IMR-90 (cell line): Measurements from ENCODE around the gene CD300LB. TPM values are rescaled to one million over a fixed set of nuclear protein-coding genes. Genes with fewer than 3 reads are reported as not detected.

Experiments
- ATAC-seq: fragments of 200-7000 bp; cut with Tn5 transposase; 2 replicates; pipeline ENCODE4 v1.9.1; 2020; ENCODE audit warnings: low read depth, mild to moderate bottlenecking, moderate library complexity
- BruUV-seq: library from RNA; stranded (reverse); fragments of 400-500 nt; replicated peaks from 2 replicates; lab custom pipeline; 2021; lab: Mats Ljungman, UMichigan
- CTCF ChIA-PET: fragments of 300-600 bp; formaldehyde crosslinking; extraction: SDS; loops from one replicate; lab custom pipeline; 2021; ENCODE audit warnings: antibody characterized with exemption; lab: Yijun Ruan, JAX
- POLR2A ChIA-PET: fragments of 300-600 bp; sonication (Branson Sonifier 250); formaldehyde crosslinking; loops from one replicate; lab custom pipeline; 2022; ENCODE audit warnings: antibody characterized with exemption; ENCODE audit not compliant: unreplicated experiment; lab: Charles Lee
- DNase-seq: peaks from one replicate; pipeline ENCODE4 v3.0.0; 2013
- H2AFZ ChIP-seq: replicated peaks from 2 replicates; pipeline ENCODE3; 2013; ENCODE audit warnings: low read length, mild to moderate bottlenecking; ENCODE audit not compliant: poor library complexity
- H2AK5ac ChIP-seq: 2 replicates; pipeline ENCODE4 v1.6.1; 2013; ENCODE audit warnings: low read depth, low read length, inconsistent platforms
- H2AK9ac ChIP-seq: replicated peaks from 2 replicates; pipeline ENCODE3; 2013; ENCODE audit warnings: mild to moderate bottlenecking, low read depth, low read length, moderate library complexity; ENCODE audit not compliant: poor library complexity
- H2BK120ac ChIP-seq: 2 replicates; pipeline ENCODE4 v1.6.1; 2013; ENCODE audit warnings: low read depth, low read length, inconsistent platforms
- H2BK15ac ChIP-seq: 3 replicates; pipeline ENCODE4 v1.6.1; 2013; ENCODE audit warnings: low read depth, low read length, inconsistent platforms
- H2BK20ac ChIP-seq: 2 replicates; pipeline ENCODE4 v1.6.1; 2013; ENCODE audit warnings: low read depth, mild to moderate bottlenecking, inconsistent platforms, low read length, moderate library complexity
- H2BK5ac ChIP-seq: 2 replicates; pipeline ENCODE4 v1.6.1; 2013; ENCODE audit warnings: mild to moderate bottlenecking, low read depth, low read length, inconsistent platforms; ENCODE audit not compliant: poor library complexity, severe bottlenecking
- H3K14ac ChIP-seq: replicated peaks from 2 replicates; pipeline ENCODE4 v1.6.1; 2013; ENCODE audit warnings: low read depth, low read length, inconsistent platforms
- H3K18ac ChIP-seq: 2 replicates; pipeline ENCODE4 v1.6.1; 2013; ENCODE audit warnings: low read depth, low read length, control low read depth
- H3K23ac ChIP-seq: 2 replicates; pipeline ENCODE4 v1.6.1; 2013; ENCODE audit warnings: low read depth, low read length, inconsistent platforms
- H3K27ac ChIP-seq: 2 replicates; pipeline ENCODE4 v1.5.1; 2013; ENCODE audit warnings: mild to moderate bottlenecking, control low read depth, low read length; ENCODE audit not compliant: insufficient read depth
- H3K27me3 ChIP-seq: 2 replicates; pipeline ENCODE4 v1.6.1; 2013; ENCODE audit warnings: low read length; ENCODE audit not compliant: control insufficient read depth, insufficient read depth
- H3K36me3 ChIP-seq: 2 replicates; pipeline ENCODE4 v1.6.1; 2013; ENCODE audit warnings: low read length, mixed read lengths; ENCODE audit not compliant: control insufficient read depth, insufficient read depth
- H3K4ac ChIP-seq: 2 replicates; pipeline ENCODE4 v1.6.1; 2013; ENCODE audit warnings: low read depth, low read length, inconsistent platforms
- H3K4me1 ChIP-seq: 2 replicates; pipeline ENCODE4 v1.6.1; 2013; ENCODE audit warnings: low read length, mixed read lengths; ENCODE audit not compliant: control insufficient read depth, insufficient read depth
- H3K4me2 ChIP-seq: 2 replicates; pipeline ENCODE4 v1.6.1; 2013; ENCODE audit warnings: low read depth, mild to moderate bottlenecking, control low read depth, low read length, moderate library complexity
- H3K4me3 ChIP-seq: 2 replicates; pipeline ENCODE4 v1.5.1; 2013; ENCODE audit warnings: low read depth, mild to moderate bottlenecking, control low read depth, low read length, moderate library complexity; ENCODE audit not compliant: insufficient read depth
- H3K56ac ChIP-seq: 2 replicates; pipeline ENCODE4 v1.6.1; 2013; ENCODE audit warnings: low read length, inconsistent platforms; ENCODE audit not compliant: insufficient read depth; ENCODE audit errors: extremely low read depth
- H3K79me1 ChIP-seq, 2 experiments: 2 replicates each; pipeline ENCODE4 v1.6.1; 2013; ENCODE audit warnings: low read length in 2 of 2, inconsistent platforms in 1 of 2, low read depth in 1 of 2
- H3K9ac ChIP-seq: 2 replicates; pipeline ENCODE4 v1.6.1; 2013; ENCODE audit warnings: low read depth, low read length, control low read depth
- H3K9me1 ChIP-seq: 2 replicates; pipeline ENCODE4 v1.6.1; 2013; ENCODE audit warnings: low read length, inconsistent platforms; ENCODE audit not compliant: insufficient read depth
- H3K9me3 ChIP-seq: 2 replicates; pipeline ENCODE4 v1.6.1; 2013; ENCODE audit warnings: low read length; ENCODE audit not compliant: control insufficient read depth, insufficient read depth
- H4K20me1 ChIP-seq: 2 replicates; pipeline ENCODE4 v1.6.1; 2013; ENCODE audit warnings: low read length, inconsistent platforms; ENCODE audit not compliant: insufficient read depth
- H4K5ac ChIP-seq: 2 replicates; pipeline ENCODE4 v1.6.1; 2013; ENCODE audit warnings: mild to moderate bottlenecking, low read depth, low read length, control low read depth
- H4K8ac ChIP-seq, 2 experiments: 2 replicates each; pipeline ENCODE4 v1.6.1; 2013; ENCODE audit warnings: low read depth in 2 of 2, low read length in 2 of 2, control low read depth in 1 of 2, inconsistent platforms in 1 of 2
- H4K91ac ChIP-seq: 2 replicates; pipeline ENCODE4 v1.6.1; 2013; ENCODE audit warnings: low read depth, low read length, inconsistent platforms; ENCODE audit not compliant: insufficient read depth
- BHLHE40 ChIP-seq: fragments of 150-350 bp; IDR thresholded peaks from 2 replicates; pipeline ENCODE4 v1.6.1; 2016; ENCODE audit warnings: mild to moderate bottlenecking, low read depth, low read length
- CEBPB ChIP-seq: IDR thresholded peaks from 2 replicates; pipeline ENCODE4 v1.6.1; 2012; ENCODE audit warnings: low read depth, low read length, improper control_type of control experiment
- CHD1 ChIP-seq: IDR thresholded peaks from 2 replicates; pipeline ENCODE4 v1.6.1; 2012; ENCODE audit warnings: low read depth, low read length, improper control_type of control experiment
- CTCF ChIP-seq: conservative IDR thresholded peaks from 2 replicates; pipeline ENCODE4 v1.5.1; 2012; ENCODE audit warnings: mild to moderate bottlenecking, low read depth, low read length, improper control_type of control experiment
- ELK1 ChIP-seq: fragments of 150-350 bp; IDR thresholded peaks from 2 replicates; pipeline ENCODE4 v1.6.1; 2016; ENCODE audit warnings: low read depth, mild to moderate bottlenecking, low read length, moderate library complexity, borderline replicate concordance
- FOS ChIP-seq: fragments of 150-350 bp; IDR thresholded peaks from 2 replicates; pipeline ENCODE4 v1.6.1; 2016; ENCODE audit warnings: low read depth, low read length
- MAFK ChIP-seq: IDR thresholded peaks from 2 replicates; pipeline ENCODE4 v1.6.1; 2012; ENCODE audit warnings: low read depth, low read length, improper control_type of control experiment
- MAZ ChIP-seq: IDR thresholded peaks from 2 replicates; pipeline ENCODE4 v1.6.1; 2012; ENCODE audit warnings: low read depth, mild to moderate bottlenecking, low read length, improper control_type of control experiment, moderate library complexity, borderline replicate concordance
- MXI1 ChIP-seq: IDR thresholded peaks from 2 replicates; pipeline ENCODE4 v1.6.1; 2012; ENCODE audit warnings: low read depth, mild to moderate bottlenecking, low read length, moderate library complexity, borderline replicate concordance
- NFE2L2 ChIP-seq: fragments of 150-350 bp; IDR thresholded peaks from 2 replicates; pipeline ENCODE4 v1.6.1; 2016; ENCODE audit warnings: low read depth, mild to moderate bottlenecking, low read length
- POLR2A ChIP-seq: IDR thresholded peaks from 2 replicates; pipeline ENCODE4 v1.6.1; 2012; ENCODE audit warnings: mild to moderate bottlenecking, low read depth, low read length
- RAD21 ChIP-seq: IDR thresholded peaks from 2 replicates; pipeline ENCODE4 v1.6.1; 2012; ENCODE audit warnings: low read length, improper control_type of control experiment
- RCOR1 ChIP-seq: IDR thresholded peaks from 2 replicates; pipeline ENCODE4 v1.6.1; 2012; ENCODE audit warnings: mild to moderate bottlenecking, low read length, improper control_type of control experiment; ENCODE audit not compliant: insufficient replicate concordance
- RFX5 ChIP-seq: IDR thresholded peaks from 2 replicates; pipeline ENCODE4 v1.8.0; 2012; ENCODE audit warnings: low read depth, mild to moderate bottlenecking, low read length, moderate library complexity
- SMC3 ChIP-seq: fragments of 150-350 bp; IDR thresholded peaks from 2 replicates; pipeline ENCODE4 v1.6.1; 2016; ENCODE audit warnings: low read depth, mild to moderate bottlenecking, antibody characterized with exemption, low read length, moderate library complexity
- USF2 ChIP-seq: fragments of 150-350 bp; IDR thresholded peaks from 2 replicates; pipeline ENCODE4 v1.6.1; 2017; ENCODE audit warnings: mild to moderate bottlenecking, antibody characterized with exemption, low read length, low read depth
- WGBS, 2 experiments: methylation state at CpG; one replicate each; pipeline versions ENCODE4 v1.1.5 to v1.1.7; 2013; ENCODE audit warnings: missing lambda C conversion rate in 2 of 2; ENCODE audit not compliant: insufficient read length in 1 of 2; ENCODE audit errors: extremely low coverage in 2 of 2; 5-methylcytosine and 5-hydroxymethylcytosine counted together
- dilution Hi-C: fragments of 300-500 bp; cut with HindIII; formaldehyde crosslinking; loops from one replicate; pipeline ENCODE4 v1.14.3; 2018; ENCODE audit warnings: low sequenced_read_pairs; ENCODE audit not compliant: unreplicated experiment
- in situ Hi-C: fragments of 300-500 bp; cut with MboI; formaldehyde crosslinking; loops from 3 replicates; pipeline ENCODE4 v1.14.3; 2019; ENCODE audit warnings: low sequenced_read_pairs, inconsistent platforms, mixed read lengths
- intact Hi-C: fragments of 100-400 bp; cut with micrococcal nuclease; formaldehyde crosslinking; loops from 2 replicates; pipeline ENCODE4 v1.10.0; 2022
- polyA plus RNA-seq, 3 experiments: library from polyadenylated mRNA; depleted of rRNA; stranded (reverse); fragments of >200 nt; gene quantifications; 2 replicates each; pipeline ENCODE4 v1.2.3, GENCODE V29; 2012; ENCODE audit warnings: low replicate concordance in 1 of 3
- total RNA-seq: library from RNA; depleted of rRNA; stranded (reverse); fragments of >200 nt; gene quantifications from 2 replicates; pipeline ENCODE4 v1.2.3, GENCODE V29; 2012

The CD300LB gene
- total and polyA plus RNA-seq, 2 of the 4 experiments (the other 2 are of a cell fraction): not detected

GRCh38 chr17:74525781-74526288 lies 5.4 kb downstream of the CD300LB start:
- dilution Hi-C loops: no loop called here
- Histone ChIP-seq H3K56ac (no peak overlapping the region), H3K23ac (no peak overlapping the region), H2BK15ac (no peak overlapping the region), H3K14ac (no peak overlapping the region), H2AFZ (no peak overlapping the region), H4K5ac (no peak overlapping the region), H3K9me1 (no peaks in the 10 kb centered on the region), H3K36me3 (no peaks in the 10 kb centered on the region), H3K4me3 (no peak overlapping the region), H3K4me1 (no peaks in the 10 kb centered on the region), H3K79me1 (no peaks in the 10 kb centered on the region), H3K4me2 (no peak overlapping the region), H3K18ac (no peak overlapping the region), H3K4ac (no peak overlapping the region), H2AK9ac (no peak overlapping the region), H4K91ac (no peak overlapping the region), H4K8ac (no peak overlapping the region), H3K9ac (no peak overlapping the region), H2BK20ac (no peak overlapping the region), H2BK120ac (no peak overlapping the region), H3K27ac (no peak overlapping the region), H4K20me1 (no peaks in the 10 kb centered on the region), H3K27me3 (no peaks in the 10 kb centered on the region), H2AK5ac (no peak overlapping the region), H2BK5ac (no peak overlapping the region), H3K9me3 (peaks cover 53% of the 10 kb centered on the region)
- ChIA-PET CTCF (no interaction called here), POLR2A (no interaction called here)
- in situ Hi-C loops: no loop called here
- intact Hi-C loops: no loop called here
- no peak for TF ChIP-seq MXI1
- TF ChIP-seq USF2: no peak
- no peak for TF ChIP-seq ELK1
- TF ChIP-seq RCOR1: no peak
- no peak for TF ChIP-seq SMC3
- no peak for TF ChIP-seq CHD1
- TF ChIP-seq FOS: no peak
- no peak for TF ChIP-seq RAD21
- no peak for TF ChIP-seq CEBPB
- no peak for TF ChIP-seq CTCF
- no peak for TF ChIP-seq NFE2L2
- TF ChIP-seq MAZ: no peak
- TF ChIP-seq BHLHE40: no peak
- no peak for TF ChIP-seq MAFK
- TF ChIP-seq POLR2A: no peak
- no peak for TF ChIP-seq RFX5
- WGBS, 2 experiments: no CpG with 5 or more reads among the region's 14 CpGs
- DNase-seq (no peak), ATAC-seq (no peak)
- BruUV-seq: no TSS peak
